Adrenal gland (tissue), 5 donors: ENCODE results near the gene DNM1L.

Experiments used
- POLR2A ChIP-seq, 2 donors: fragments of 450-650 bp; IDR thresholded peaks; one replicate each; pipeline ENCODE4 v1.6.1; 2017; ENCODE audit warnings: antibody characterized with exemption in 2 of 2, mild to moderate bottlenecking in 2 of 2, moderate library complexity in 1 of 2
- TF ChIP-seq, protein P1 (sequence below), 6 experiments: fragments of 450-650 bp in 4 of 6; fragments of 200-600 bp in 2 of 6; sonication (generic) in 1 of 6; IDR thresholded peaks; 1 replicate in 5 of 6; 2 replicates in 1 of 6; pipeline versions ENCODE4 v1.5.1 to v1.8.0; 2016 to 2021; ENCODE audit warnings: antibody characterized with exemption in 6 of 6, mild to moderate bottlenecking in 2 of 6, moderate library complexity in 1 of 6
- donor health status: DM: no; HTN: no; CAD: no.

- TF ChIP-seq, protein P1, sequence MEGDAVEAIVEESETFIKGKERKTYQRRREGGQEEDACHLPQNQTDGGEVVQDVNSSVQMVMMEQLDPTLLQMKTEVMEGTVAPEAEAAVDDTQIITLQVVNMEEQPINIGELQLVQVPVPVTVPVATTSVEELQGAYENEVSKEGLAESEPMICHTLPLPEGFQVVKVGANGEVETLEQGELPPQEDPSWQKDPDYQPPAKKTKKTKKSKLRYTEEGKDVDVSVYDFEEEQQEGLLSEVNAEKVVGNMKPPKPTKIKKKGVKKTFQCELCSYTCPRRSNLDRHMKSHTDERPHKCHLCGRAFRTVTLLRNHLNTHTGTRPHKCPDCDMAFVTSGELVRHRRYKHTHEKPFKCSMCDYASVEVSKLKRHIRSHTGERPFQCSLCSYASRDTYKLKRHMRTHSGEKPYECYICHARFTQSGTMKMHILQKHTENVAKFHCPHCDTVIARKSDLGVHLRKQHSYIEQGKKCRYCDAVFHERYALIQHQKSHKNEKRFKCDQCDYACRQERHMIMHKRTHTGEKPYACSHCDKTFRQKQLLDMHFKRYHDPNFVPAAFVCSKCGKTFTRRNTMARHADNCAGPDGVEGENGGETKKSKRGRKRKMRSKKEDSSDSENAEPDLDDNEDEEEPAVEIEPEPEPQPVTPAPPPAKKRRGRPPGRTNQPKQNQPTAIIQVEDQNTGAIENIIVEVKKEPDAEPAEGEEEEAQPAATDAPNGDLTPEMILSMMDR (IDR thresholded peaks at IDR 0.05) = no peak
- no peak for TF ChIP-seq POLR2A (IDR thresholded peaks at IDR 0.05)
Measured at GRCh38 chr12:32705783-32706182, 26.7 kb downstream of the DNM1L start.
